B cell (primary cell): ENCODE results near the gene C19orf47. TPM values are rescaled to one million over a fixed set of nuclear protein-coding genes. Genes with fewer than 3 reads are reported as not detected.

ENCODE experiments used
- ATAC-seq: fragments of 200-7000 bp; cut with Tn5 transposase; one replicate; pipeline ENCODE4 v1.10.0; 2021; ENCODE audit warnings: low read depth, mild to moderate bottlenecking, moderate number of reproducible peaks, moderate library complexity
- CTCF ChIA-PET: fragments of 350-600 bp; sonication (Branson Sonifier 250); formaldehyde crosslinking; loops from one replicate; lab custom pipeline; 2021; ENCODE audit warnings: antibody characterized with exemption, inconsistent platforms; lab: Charles Lee
- POLR2A ChIA-PET: fragments of 350-600 bp; sonication (Branson Sonifier 250); formaldehyde crosslinking; loops from one replicate; lab custom pipeline; 2021; ENCODE audit warnings: antibody characterized with exemption; lab: Charles Lee
- DNase-seq: peaks from one replicate; pipeline ENCODE4 v3.0.0; 2013
- H2AFZ ChIP-seq: 2 replicates; pipeline ENCODE4 v1.6.1; 2012; ENCODE audit warnings: mild to moderate bottlenecking, low read depth, low read length; ENCODE audit not compliant: insufficient read depth, poor library complexity, severe bottlenecking
- H3K27ac ChIP-seq, 2 donors: 1 replicate in 1 of 2; 2 replicates in 1 of 2; pipeline ENCODE4 v1.5.1; 2012 to 2013; ENCODE audit warnings: low read length in 2 of 2, mild to moderate bottlenecking in 2 of 2, moderate library complexity in 1 of 2
- H3K27me3 ChIP-seq, 4 experiments: fragments of 200-600 bp in 1 of 4; sonication (generic) in 1 of 4; replicated peaks in 1 of 4; 1 replicate in 2 of 4; 2 replicates in 2 of 4; pipeline versions ENCODE4 v1.6.1 to v1.7.0; 2013 to 2016; ENCODE audit warnings: low read length in 3 of 4, mild to moderate bottlenecking in 2 of 4, mixed read lengths in 1 of 4, moderate library complexity in 1 of 4; ENCODE audit not compliant: insufficient read depth in 4 of 4, control insufficient read depth in 3 of 4; ENCODE audit errors: control extremely low read depth in 1 of 4
- H3K36me3 ChIP-seq, 2 experiments: replicated peaks in 1 of 2; 1 replicate in 1 of 2; 2 replicates in 1 of 2; pipeline versions ENCODE4 v1.6.1 to v1.7.1; 2013; ENCODE audit warnings: low read length in 1 of 2; ENCODE audit not compliant: insufficient read depth in 2 of 2, control insufficient read depth in 1 of 2; ENCODE audit errors: control extremely low read depth in 1 of 2, extremely low read depth in 1 of 2
- H3K4me1 ChIP-seq, 2 donors: fragments of 200-600 bp in 1 of 2; sonication (generic) in 1 of 2; 1 replicate in 1 of 2; 2 replicates in 1 of 2; pipeline versions ENCODE4 v1.5.1 to v1.6.1; 2013 to 2017; ENCODE audit warnings: low read length in 2 of 2; ENCODE audit not compliant: control insufficient read depth in 2 of 2, insufficient read depth in 2 of 2
- H3K4me2 ChIP-seq: replicated peaks from 2 replicates; pipeline ENCODE3; 2012; ENCODE audit warnings: mild to moderate bottlenecking, low read depth, low read length; ENCODE audit not compliant: poor library complexity, severe bottlenecking
- H3K4me3 ChIP-seq, 5 experiments: fragments of 200-600 bp in 1 of 5; sonication (generic) in 1 of 5; 1 replicate in 3 of 5; 2 replicates in 2 of 5; pipeline versions ENCODE4 v1.5.1 to v1.7.0; 2011 to 2016; ENCODE audit warnings: low read length in 4 of 5, mild to moderate bottlenecking in 4 of 5, low read depth in 2 of 5, control low read depth in 1 of 5, moderate library complexity in 1 of 5; ENCODE audit not compliant: insufficient read depth in 1 of 5; ENCODE audit errors: control extremely low read depth in 1 of 5, extremely low read depth in 1 of 5
- H3K79me2 ChIP-seq: fragments of 200-600 bp; sonication (generic); one replicate; pipeline ENCODE4 v1.6.0; 2016; ENCODE audit warnings: low read length; ENCODE audit not compliant: control insufficient read depth, insufficient read depth
- H3K9ac ChIP-seq: fragments of 200-600 bp; sonication (generic); 2 replicates; pipeline ENCODE4 v1.6.1; 2017; ENCODE audit warnings: mild to moderate bottlenecking, low read length, moderate library complexity
- H3K9me3 ChIP-seq, 3 donors: one replicate each; pipeline versions ENCODE4 v1.6.1 to v1.7.1; 2013; ENCODE audit warnings: low read length in 2 of 3; ENCODE audit not compliant: control insufficient read depth in 2 of 3, insufficient read depth in 1 of 3; ENCODE audit errors: control extremely low read depth in 1 of 3
- H4K20me1 ChIP-seq: 2 replicates; pipeline ENCODE4 v1.6.0; 2012; ENCODE audit warnings: mild to moderate bottlenecking, low read length; ENCODE audit not compliant: insufficient read depth, control insufficient read depth, poor library complexity, severe bottlenecking
- H3K27ac Mint-ChIP-seq: one replicate; pipeline ENCODE4 v1.8.0; 2021; ENCODE audit warnings: mixed read lengths
- H3K27me3 Mint-ChIP-seq: one replicate; pipeline ENCODE4 v1.8.0; 2021; ENCODE audit warnings: mixed read lengths
- H3K4me1 Mint-ChIP-seq: one replicate; pipeline ENCODE4 v1.8.0; 2021; ENCODE audit warnings: mixed read lengths
- H3K4me3 Mint-ChIP-seq: one replicate; pipeline ENCODE4 v1.8.0; 2021; ENCODE audit warnings: mixed read lengths
- H3K9me3 Mint-ChIP-seq: one replicate; pipeline ENCODE4 v1.8.0; 2022; ENCODE audit warnings: mixed read lengths; ENCODE audit not compliant: insufficient read depth
- CTCF ChIP-seq: fragments of 200-600 bp; IDR thresholded peaks from one replicate; pipeline ENCODE4 v1.8.0; 2022; ENCODE audit warnings: antibody characterized with exemption, mild to moderate bottlenecking
- EZH2 ChIP-seq: IDR thresholded peaks from 2 replicates; pipeline ENCODE4 v1.6.1; 2012; ENCODE audit warnings: borderline replicate concordance, low read depth, mild to moderate bottlenecking, moderate library complexity, low read length; ENCODE audit not compliant: insufficient read depth, poor library complexity, severe bottlenecking
- WGBS: methylation state at CpG from one replicate; pipeline ENCODE4 v1.1.5; 2013; ENCODE audit warnings: missing lambda C conversion rate; ENCODE audit not compliant: insufficient coverage; 5-methylcytosine and 5-hydroxymethylcytosine counted together
- intact Hi-C: fragments of 100-400 bp; cut with micrococcal nuclease; formaldehyde crosslinking; loops from one replicate; pipeline ENCODE4 v1.10.0; 2022
- polyA plus RNA-seq: library from polyadenylated mRNA; depleted of rRNA; stranded (reverse); fragments of >200 nt; gene quantifications from 2 replicates; pipeline ENCODE4 v1.2.3, GENCODE V29; 2012
- total RNA-seq, 2 donors: library from RNA; stranded (reverse); fragments of 120-200 nt in 1 of 2; gene quantifications; 1 replicate in 1 of 2; 2 replicates in 1 of 2; pipeline versions ENCODE4 v1.2.3 to v1.2.4, GENCODE V29; 2013 to 2022

C19orf47 gene
- total and polyA plus RNA-seq, 2 donors (not counting 1 experiment from before 2014, with no cell fraction given), result 12.7 to 16.7 TPM

- ChIA-PET POLR2A (interaction anchor here (0.6 to 1.9 kb wide), 8 partner anchors 11 to 1956 kb away, joined by 3 to 11 read pairs (median 4); partner anchors contain the start of genes C19orf47, PLD3 and SERTAD1), CTCF (interaction anchor here (0.6 to 4.6 kb wide), 5 partner anchors 19 to 1250 kb away, joined by 3 to 32 read pairs (median 3); partner anchors contain the start of gene SERTAD1)
- H3K4me3 Mint-ChIP-seq, result peak overlapping the region; percentile 87
- Histone ChIP-seq H3K4me2 (peak overlapping the region; percentile 76), H3K4me1 (peaks cover 40 to 54% of the 10 kb centered on the region in 2 donors), H3K27ac (peak overlapping the region; percentile 99 to 100), H2AFZ (peak overlapping the region; percentile 9), H3K9ac (peak overlapping the region; percentile 100), H3K9me3 (no peaks in the 10 kb centered on the region), H4K20me1 (peaks cover 8% of the 10 kb centered on the region), H3K79me2 (peaks cover 44% of the 10 kb centered on the region), H3K36me3 (no peaks in the 10 kb centered on the region), H3K4me3 (peak overlapping the region in 4 of 5 experiments; percentile 68 to 89 (median 78)), H3K27me3 (no peaks in the 10 kb centered on the region)
- intact Hi-C loops, result loop anchor here (1.0 to 10.0 kb wide), 9 partner anchors 63 to 979 kb away; partner anchors contain the start of genes BLVRB, C19orf47, EGLN2 and HNRNPUL1
- 4% methylated on average over 29 of the region's 42 CpGs for WGBS
- peak; percentile 74 for ATAC-seq
- H3K4me1 Mint-ChIP-seq, result peaks cover 53% of the 10 kb centered on the region
- peak; percentile 100 for DNase-seq
- H3K27me3 Mint-ChIP-seq, result no peaks in the 10 kb centered on the region
- H3K9me3 Mint-ChIP-seq, result no peaks in the 10 kb centered on the region
- TF ChIP-seq CTCF (no peak), EZH2 (no peak)
- peak overlapping the region; percentile 97 for H3K27ac Mint-ChIP-seq
Observed at GRCh38 chr19:40285353-40286234, 62.6 kb downstream of the C19orf47 start.
